ENCODE data around the gene EVI2B.
"Not testable (repeated sequence)": the region's sequence is repeated elsewhere in the genome, so short reads cannot be mapped to it uniquely, and the experiment has no call there.

EVI2B gene

GRCh38 chr17:31310260-31310659 lies 3.6 kb downstream of the EVI2B start:
- DNase-seq: peak; percentile 49

- DNase-seq: no peak
These were observed 4.3 kb downstream of the EVI2B start for GRCh38 chr17:31309556-31309955.

- peak; percentile 52 for DNase-seq
These were observed 5.2 kb downstream of the EVI2B start for GRCh38 chr17:31308372-31309334.

GRCh38 chr17:31307640-31308039 lies 6.2 kb downstream of the EVI2B start:
- DNase-seq: no peak

- no peak for DNase-seq
These were observed 14.2 kb downstream of the EVI2B start for GRCh38 chr17:31299624-31300023.

GRCh38 chr17:31297090-31297489 lies 16.8 kb downstream of the EVI2B start, which contains the start of gene OMG:
TSS of gene OMG (minus strand) at chr17:31297239. CDS start at chr17:31296331, 908 bp downstream.
- DNase-seq: no peak

GRCh38 chr17:31296142-31296541 lies 17.7 kb downstream of the EVI2B start:
- no peak for DNase-seq

- DNase-seq: no peak
These were observed 18.4 kb downstream of the EVI2B start for GRCh38 chr17:31295489-31295871.

- no peak for DNase-seq
These were observed 18.9 kb downstream of the EVI2B start for GRCh38 chr17:31294820-31295488.

- no peak for DNase-seq
These were observed 19.6 kb downstream of the EVI2B start for GRCh38 chr17:31294231-31294630.

- no peak for DNase-seq
These were observed 20.3 kb downstream of the EVI2B start for GRCh38 chr17:31293581-31293980.

- no peak for DNase-seq
These were observed 22.0 kb downstream of the EVI2B start for GRCh38 chr17:31291820-31292219.

GRCh38 chr17:31289790-31290189 lies 24.1 kb downstream of the EVI2B start:
- DNase-seq: no peak

- not testable (repeated sequence) for DNase-seq
These were observed 25.9 kb downstream of the EVI2B start for GRCh38 chr17:31287932-31288331.

- DNase-seq: no peak
These were observed 27.3 kb downstream of the EVI2B start for GRCh38 chr17:31286587-31286986.

- DNase-seq: no peak
These were observed 30.0 kb downstream of the EVI2B start for GRCh38 chr17:31283841-31284240.

- no peak for DNase-seq
These were observed 32.8 kb downstream of the EVI2B start for GRCh38 chr17:31281061-31281460.

GRCh38 chr17:31279401-31279800 lies 34.5 kb downstream of the EVI2B start:
- DNase-seq: no peak

GRCh38 chr17:31275116-31275515 lies 38.7 kb downstream of the EVI2B start:
- DNase-seq: no peak

- DNase-seq: no peak
These were observed 39.6 kb downstream of the EVI2B start for GRCh38 chr17:31274252-31274651.

- no peak for DNase-seq
These were observed 40.3 kb downstream of the EVI2B start for GRCh38 chr17:31273516-31273915.

GRCh38 chr17:31272803-31273202 lies 41.1 kb downstream of the EVI2B start:
- no peak for DNase-seq

- no peak for DNase-seq
These were observed 41.6 kb downstream of the EVI2B start for GRCh38 chr17:31272236-31272635.

- no peak for DNase-seq
These were observed 44.3 kb downstream of the EVI2B start for GRCh38 chr17:31269578-31269983.

All from activated CD4-positive, alpha-beta T cell treated with anti-CD3 and anti-CD28 coated beads, Interleukin-2, amount 50 U/mL, for 16 hours (primary cell).